Measurements from ENCODE around the gene SMIM20. TPM values are rescaled to one million over a fixed set of nuclear protein-coding genes. Genes with fewer than 3 reads are reported as not detected.

Gene SMIM20
- total and polyA plus RNA-seq, 11 donors, result 27.4 to 50.8 (median 40.3) TPM

GRCh38 chr4:25908491-25908901, 5.5 kb upstream of the SMIM20 start:
- H3K27me3 ChIP-seq, result no peaks in the 10 kb centered on the region
- no peak overlapping the region for H3K4me3 ChIP-seq
- WGBS, 4 donors, result 57 to 69% (median 65%) methylated on average over 5 of the region's 5 CpGs
- peak in 1 of 5 donors; percentile 48 for DNase-seq
- TF ChIP-seq CTCF (IDR thresholded peaks at IDR 0.05), result no peak
- TF ChIP-seq POLR2A (IDR thresholded peaks at IDR 0.05), result no peak
- peak; percentile 24 to 86 (median 60) for ATAC-seq
- no peak overlapping the region for H3K27ac ChIP-seq
- intact Hi-C loops (cut with DNase I), result loop anchor here in 1 of 10 donors (10.0 kb wide), 1 partner anchor 464 kb away; no protein-coding TSS in a partner anchor
- peaks cover 0 to 7% (median 5%) of the 10 kb centered on the region in 12 donors for H3K4me1 ChIP-seq
- no peaks in the 10 kb centered on the region for H3K36me3 ChIP-seq
- H3K9me3 ChIP-seq, result no peaks in the 10 kb centered on the region

- intact Hi-C loops (cut with DNase I), result loop anchor here in 5 of 10 donors (5.0 to 10.0 kb wide), 4 partner anchors 47 to 501 kb away; partner anchors contain the start of genes SEL1L3 (in 4 of the 5) and RBPJ (in 1 of the 5)
- no peak for ATAC-seq
- TF ChIP-seq POLR2A (IDR thresholded peaks at IDR 0.05), result no peak
- no peaks in the 10 kb centered on the region for H3K27me3 ChIP-seq
- H3K36me3 ChIP-seq, result no peaks in the 10 kb centered on the region
- no peak for DNase-seq
- no peak overlapping the region for H3K4me3 ChIP-seq
- no peaks in the 10 kb centered on the region for H3K9me3 ChIP-seq
- WGBS, 4 donors, result 79 to 98% (median 89%) methylated on average over 5 to 6 of the region's 6 CpGs
- H3K27ac ChIP-seq, result no peak overlapping the region
- peaks cover 2 to 23% (median 15%) of the 10 kb centered on the region in 12 donors for H3K4me1 ChIP-seq
Measured at GRCh38 chr4:25911356-25911755, 2.7 kb upstream of the SMIM20 start.

GRCh38 chr4:25913056-25913850, 767 bp upstream of the SMIM20 start:
- 6 to 8% (median 7%) methylated on average over 26 of the region's 26 CpGs for WGBS, 4 donors
- ATAC-seq, result peak in 3 of 4 donors; percentile 3 to 27 (median 24)
- intact Hi-C loops (cut with DNase I), result loop anchor here in 5 of 10 donors (5.0 to 10.0 kb wide), 4 partner anchors 48 to 499 kb away; partner anchors contain the start of genes SEL1L3 (in 4 of the 5) and RBPJ (in 1 of the 5)
- H3K4me1 ChIP-seq, result peaks cover 2 to 23% (median 15%) of the 10 kb centered on the region in 12 donors
- no peaks in the 10 kb centered on the region for H3K9me3 ChIP-seq
- H3K27ac ChIP-seq, result peak overlapping the region; percentile 53 to 95 (median 89)
- peak; percentile 37 to 72 (median 41) for DNase-seq
- H3K36me3 ChIP-seq, result no peaks in the 10 kb centered on the region
- peak overlapping the region; percentile 8 to 94 (median 76) for H3K4me3 ChIP-seq
- TF ChIP-seq POLR2A (IDR thresholded peaks at IDR 0.05) (no peak), CTCF (IDR thresholded peaks at IDR 0.05) (no peak)
- H3K27me3 ChIP-seq, result no peaks in the 10 kb centered on the region

- Histone ChIP-seq H3K4me1 (peaks cover 2 to 23% (median 15%) of the 10 kb centered on the region in 12 donors), H3K27ac (peak overlapping the region; percentile 60 to 95 (median 90)), H3K4me3 (peak overlapping the region; percentile 45 to 94 (median 76)), H3K27me3 (no peaks in the 10 kb centered on the region), H3K9me3 (no peaks in the 10 kb centered on the region), H3K36me3 (peaks cover 0 to 4% (median 0%) of the 10 kb centered on the region in 9 donors)
- TF ChIP-seq POLR2A (IDR thresholded peaks at IDR 0.05), result no peak
- TF ChIP-seq CTCF (IDR thresholded peaks at IDR 0.05), result no peak
- WGBS, 4 donors, result 46 to 60% (median 49%) methylated on average over 8 of the region's 8 CpGs
- no peak for DNase-seq
- intact Hi-C loops (cut with DNase I), result loop anchor here in 5 of 10 donors (5.0 to 10.0 kb wide), 4 partner anchors 50 to 497 kb away; partner anchors contain the start of genes SEL1L3 (in 4 of the 5) and RBPJ (in 1 of the 5)
- no peak for ATAC-seq
Measured at GRCh38 chr4:25914670-25915352, 791 bp downstream of the SMIM20 start.
